Measurements from ENCODE around the gene RIMS1.
A peak's percentile ranks its signal among the peaks of the same experiment; 100 is the strongest.

RIMS1 gene

DNA sequence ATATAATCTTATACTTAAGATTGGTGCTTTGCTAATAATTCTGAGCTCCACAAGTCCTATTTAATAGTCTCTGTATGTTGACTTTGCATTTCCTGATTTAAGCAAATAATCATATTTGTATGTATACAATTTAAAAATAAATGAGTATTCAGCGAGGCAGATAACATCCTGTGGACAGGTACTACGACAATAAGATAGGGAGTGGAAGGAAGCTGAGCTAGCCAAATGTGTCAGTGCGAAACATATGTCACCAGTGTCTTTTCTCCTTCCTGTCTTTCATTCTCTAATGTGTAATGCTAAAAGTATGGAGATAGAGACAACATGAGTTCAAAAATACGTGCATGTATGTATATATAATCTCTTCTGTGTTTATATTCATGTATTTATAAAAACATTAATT is 375.9 kb downstream of the RIMS1 start:
- H3K36me3 ChIP-seq (replicated peaks; ENCODE audit: insufficient read depth, low read length) = no peaks in the 10 kb centered on the region
- no peak for TF ChIP-seq CTCF (IDR thresholded peaks at IDR 0.05; ENCODE audit: low read length)
- TF ChIP-seq EZH2phosphoT487 (IDR thresholded peaks at IDR 0.05; ENCODE audit: low read length) = no peak
- TF ChIP-seq EZH2 (optimal IDR thresholded peaks at IDR 0.05; ENCODE audit: low read depth, low read length) = no peak
- H3K4me3 ChIP-seq (ENCODE audit: low read length) = no peak overlapping the region
- no peaks in the 10 kb centered on the region for H3K27me3 ChIP-seq (replicated peaks; ENCODE audit: insufficient read depth, low read length)
- DNase-seq = no peak
- H3K9me2 ChIP-seq (replicated peaks; ENCODE audit: insufficient read depth, low read length) = no peaks in the 10 kb centered on the region
- no peak overlapping the region for H3K9ac ChIP-seq (ENCODE audit: low read length)
- H3K4me2 ChIP-seq (ENCODE audit: low read depth, low read length) = no peak overlapping the region
- no peaks in the 10 kb centered on the region for H4K20me1 ChIP-seq (ENCODE audit: insufficient read depth, low read length)
- no peaks in the 10 kb centered on the region for H3K79me2 ChIP-seq (ENCODE audit: low read length)
- H2AFZ ChIP-seq (ENCODE audit: low read length) = no peak overlapping the region
- no peak overlapping the region for H3K27ac ChIP-seq (ENCODE audit: low read length)
- H3K9me3 ChIP-seq (replicated peaks; ENCODE audit: insufficient read depth, low read length) = no peaks in the 10 kb centered on the region
- no peaks in the 10 kb centered on the region for H3F3A ChIP-seq (ENCODE audit: insufficient read depth, low read length)
- no peaks in the 10 kb centered on the region for H3K4me1 ChIP-seq (ENCODE audit: low read length)

DNA sequence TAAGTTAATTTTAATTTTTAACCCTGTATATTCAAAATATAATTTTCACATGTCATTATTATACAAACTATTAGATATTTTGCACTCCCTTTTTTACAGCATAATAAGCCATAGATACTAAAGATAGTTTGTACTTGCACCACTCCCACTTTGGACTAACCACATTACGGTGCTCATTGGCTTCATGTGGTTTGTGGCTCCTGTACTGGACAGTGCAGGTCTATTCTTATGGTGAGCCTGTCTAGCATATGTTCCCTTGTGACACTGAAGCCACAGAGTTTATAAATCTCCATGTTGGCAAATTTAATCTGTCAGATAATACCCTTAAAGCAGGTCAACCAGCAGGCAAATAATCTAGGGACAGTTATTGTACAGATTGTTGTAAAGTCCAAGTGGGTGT is 381.1 kb downstream of the RIMS1 start:
- H3F3A ChIP-seq (ENCODE audit: insufficient read depth, low read length) = no peaks in the 10 kb centered on the region
- TF ChIP-seq EZH2 (optimal IDR thresholded peaks at IDR 0.05; ENCODE audit: low read depth, low read length) (no peak), CTCF (IDR thresholded peaks at IDR 0.05; ENCODE audit: low read length) (no peak), EZH2phosphoT487 (IDR thresholded peaks at IDR 0.05; ENCODE audit: low read length) (no peak)
- no peaks in the 10 kb centered on the region for H3K27me3 ChIP-seq (replicated peaks; ENCODE audit: insufficient read depth, low read length)
- no peak overlapping the region for H3K27ac ChIP-seq (ENCODE audit: low read length)
- no peak overlapping the region for H3K4me2 ChIP-seq (ENCODE audit: low read depth, low read length)
- H2AFZ ChIP-seq (ENCODE audit: low read length) = no peak overlapping the region
- no peaks in the 10 kb centered on the region for H3K4me1 ChIP-seq (ENCODE audit: low read length)
- H4K20me1 ChIP-seq (ENCODE audit: insufficient read depth, low read length) = no peaks in the 10 kb centered on the region
- no peaks in the 10 kb centered on the region for H3K9me3 ChIP-seq (replicated peaks; ENCODE audit: insufficient read depth, low read length)
- H3K4me3 ChIP-seq (ENCODE audit: low read length) = no peak overlapping the region
- no peak overlapping the region for H3K9ac ChIP-seq (ENCODE audit: low read length)
- H3K9me2 ChIP-seq (replicated peaks; ENCODE audit: insufficient read depth, low read length) = no peaks in the 10 kb centered on the region
- H3K36me3 ChIP-seq (replicated peaks; ENCODE audit: insufficient read depth, low read length) = no peaks in the 10 kb centered on the region
- DNase-seq = no peak
- no peaks in the 10 kb centered on the region for H3K79me2 ChIP-seq (ENCODE audit: low read length)

DNA sequence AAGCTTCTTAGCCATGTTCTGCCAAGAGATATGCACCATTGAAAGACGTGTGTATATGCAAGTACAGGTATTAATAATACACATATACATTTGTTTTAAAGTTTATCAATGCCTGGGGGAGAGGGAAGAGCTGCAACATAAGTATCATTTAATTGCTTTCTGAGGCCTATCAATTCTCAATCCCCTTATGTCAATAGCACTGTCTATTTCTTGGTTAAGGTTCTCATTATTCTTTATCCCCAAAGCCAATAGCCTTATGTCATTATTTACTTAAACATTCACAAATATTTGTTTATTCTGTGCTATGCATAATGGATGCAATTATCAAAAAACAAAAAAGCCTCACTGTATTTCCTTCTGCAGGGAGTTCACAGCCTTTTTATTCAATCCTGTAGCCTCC is 385.2 kb downstream of the RIMS1 start:
- no peaks in the 10 kb centered on the region for H3K4me1 ChIP-seq (ENCODE audit: low read length)
- no peaks in the 10 kb centered on the region for H3K79me2 ChIP-seq (ENCODE audit: low read length)
- no peaks in the 10 kb centered on the region for H4K20me1 ChIP-seq (ENCODE audit: insufficient read depth, low read length)
- no peak for DNase-seq
- no peaks in the 10 kb centered on the region for H3K36me3 ChIP-seq (replicated peaks; ENCODE audit: insufficient read depth, low read length)
- H3K27ac ChIP-seq (ENCODE audit: low read length) = no peak overlapping the region
- TF ChIP-seq CTCF (IDR thresholded peaks at IDR 0.05; ENCODE audit: low read length) (no peak), EZH2phosphoT487 (IDR thresholded peaks at IDR 0.05; ENCODE audit: low read length) (no peak), EZH2 (optimal IDR thresholded peaks at IDR 0.05; ENCODE audit: low read depth, low read length) (no peak)
- no peaks in the 10 kb centered on the region for H3K9me2 ChIP-seq (replicated peaks; ENCODE audit: insufficient read depth, low read length)
- H3K4me2 ChIP-seq (ENCODE audit: low read depth, low read length) = no peak overlapping the region
- H3K4me3 ChIP-seq (ENCODE audit: low read length) = no peak overlapping the region
- H3K9me3 ChIP-seq (replicated peaks; ENCODE audit: insufficient read depth, low read length) = no peaks in the 10 kb centered on the region
- H3K9ac ChIP-seq (ENCODE audit: low read length) = no peak overlapping the region
- 0 out of 2 replicates have a peak overlapping the region, but pooled peaks have one; percentile 16 for H2AFZ ChIP-seq (ENCODE audit: low read length)
- H3F3A ChIP-seq (ENCODE audit: insufficient read depth, low read length) = no peaks in the 10 kb centered on the region
- no peaks in the 10 kb centered on the region for H3K27me3 ChIP-seq (replicated peaks; ENCODE audit: insufficient read depth, low read length)
